ENCODE data around the gene NFE2L3.

DNA sequence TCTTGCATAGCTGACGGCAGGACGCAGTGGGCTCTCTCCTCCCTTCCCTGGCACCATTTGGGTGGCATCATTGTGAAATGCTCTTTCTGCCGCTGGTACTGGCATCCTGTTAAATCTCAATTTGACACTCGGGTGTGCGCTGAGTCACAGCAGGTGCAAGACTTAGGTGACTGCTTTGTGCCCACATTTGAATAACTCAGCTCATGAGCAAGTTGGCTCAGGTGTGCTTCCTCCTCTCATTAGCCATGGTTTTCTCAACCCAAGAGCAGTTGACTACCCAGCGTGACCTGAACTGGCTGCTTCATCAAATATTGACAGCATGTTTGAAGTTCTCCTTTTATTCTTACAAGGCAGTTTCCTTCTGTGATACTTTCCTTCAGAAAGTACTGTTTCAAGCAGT lies 24.6 kb upstream of the NFE2L3 start:
- TF ChIP-seq CTCF (IDR thresholded peaks at IDR 0.05) (no peak), POLR2AphosphoS5 (IDR thresholded peaks at IDR 0.05) (no peak), POLR2A (IDR thresholded peaks at IDR 0.05) (no peak)

All from breast epithelium (tissue), 3 donors.